ENCODE measurements around the gene PITPNB.

The PITPNB gene

GRCh38 chr22:27919222-27919941 is at the start of gene PITPNB:
TSS of gene PITPNB (minus strand) at chr22:27919256. CDS start at chr22:27919191, 65 bp downstream.
- peak; percentile 99 for DNase-seq

DNA sequence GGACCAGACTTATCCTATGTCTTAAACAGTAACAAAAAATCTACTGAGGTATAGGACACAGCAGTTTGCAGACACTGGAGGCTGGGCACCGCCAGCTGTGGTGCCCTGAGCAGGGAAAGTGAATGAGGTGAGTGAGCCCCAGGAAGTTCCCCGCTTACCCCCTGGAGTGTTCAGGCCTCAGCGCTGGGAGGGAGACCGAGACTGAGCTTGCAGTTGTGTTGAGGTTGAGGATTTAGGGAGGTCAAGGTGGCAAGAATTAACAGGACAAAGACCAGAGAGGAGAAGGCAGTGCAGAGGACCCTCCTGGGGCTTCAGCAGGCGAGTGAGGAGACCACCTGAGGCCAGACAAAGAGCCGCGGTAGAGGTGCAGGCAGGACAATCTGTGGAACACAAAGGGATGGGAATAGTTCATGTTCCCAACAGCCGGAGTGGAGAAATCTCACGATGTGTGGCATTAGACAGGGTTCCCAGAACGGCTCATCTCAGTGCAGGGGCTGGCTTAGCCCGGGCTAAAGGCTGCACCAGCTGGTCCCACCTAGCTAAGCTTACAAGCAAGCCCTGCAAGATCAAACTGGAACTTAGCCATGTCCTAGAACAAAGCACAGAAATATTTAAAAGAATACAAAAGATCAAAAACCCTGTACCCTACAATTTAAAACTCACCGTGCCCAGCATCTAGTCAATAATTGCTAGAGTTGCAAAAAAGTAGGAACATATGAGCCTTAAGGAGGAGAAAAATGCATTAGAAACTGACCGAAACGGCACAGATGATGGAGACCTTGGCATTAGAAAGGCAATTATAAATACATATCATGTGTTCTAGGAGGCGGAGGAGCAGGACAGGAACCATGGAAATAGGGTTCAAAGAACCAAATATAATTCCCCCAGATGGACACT is 47.4 kb upstream of the PITPNB start:
- no peak for DNase-seq

GRCh38 chr22:27962268-27963044 is 43.4 kb upstream of the PITPNB start:
- DNase-seq: no peak

- DNase-seq: no peak
Measured at GRCh38 chr22:27961680-27962079, 42.6 kb upstream of the PITPNB start.

- no peak for DNase-seq
Measured at GRCh38 chr22:27961182-27961581, 42.1 kb upstream of the PITPNB start.

DNA sequence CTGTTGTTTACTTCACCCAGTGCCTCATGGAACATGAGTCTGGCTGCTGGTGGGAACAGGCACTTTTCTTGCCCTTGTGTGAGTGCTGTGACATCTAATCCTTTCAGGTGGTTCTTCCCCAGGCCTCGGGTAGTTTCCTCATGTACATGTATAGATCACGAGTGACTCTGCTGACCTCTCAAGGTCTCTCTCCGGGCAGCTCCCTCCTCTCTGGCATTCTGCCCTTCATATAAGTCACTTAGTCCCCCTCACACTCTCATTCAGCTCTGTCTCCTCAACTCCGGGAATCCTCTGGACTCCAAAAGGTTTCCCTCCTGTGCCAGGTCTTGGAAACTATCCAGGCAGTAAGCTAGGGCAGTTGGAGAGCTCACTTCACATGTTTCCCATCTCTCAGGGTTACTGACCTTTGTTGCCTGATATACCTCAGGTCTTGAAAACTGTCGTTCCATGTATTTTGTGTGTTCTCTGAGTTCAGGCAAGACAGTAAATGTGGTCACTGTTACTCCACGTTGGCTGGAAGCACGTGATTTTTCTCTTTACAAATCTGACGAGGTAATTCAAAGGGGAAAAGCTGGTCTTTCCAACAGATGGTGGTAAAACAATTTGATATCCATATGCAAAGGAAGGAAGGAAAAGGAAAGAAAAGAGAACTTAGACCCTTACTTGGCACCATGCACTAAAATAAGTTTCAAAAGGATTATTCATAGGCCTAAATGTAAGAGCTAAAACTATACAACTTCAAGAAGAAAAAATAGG is 40.5 kb upstream of the PITPNB start:
- no peak for DNase-seq

GRCh38 chr22:27952779-27953178 is 33.7 kb upstream of the PITPNB start:
- no peak for DNase-seq

DNA sequence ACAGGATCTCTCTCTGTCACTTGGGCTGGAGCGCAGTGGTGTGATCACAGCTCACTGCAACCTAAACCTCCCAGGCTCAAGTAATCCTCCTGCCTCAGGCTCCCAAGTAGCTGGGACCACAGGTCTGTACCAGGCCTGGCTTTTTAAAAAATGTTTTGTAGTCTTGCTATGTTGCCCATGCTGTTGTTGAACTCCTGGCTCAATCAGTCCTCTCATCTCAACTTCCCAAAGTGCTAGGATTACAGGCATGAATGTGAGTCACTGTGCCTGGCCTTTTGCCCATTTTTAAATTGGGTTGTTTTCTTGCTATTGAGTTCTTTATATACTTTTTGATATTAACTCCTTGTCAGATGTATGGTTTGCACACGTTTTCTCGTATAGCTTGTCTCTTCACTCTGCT is 33.0 kb upstream of the PITPNB start:
- DNase-seq: no peak

GRCh38 chr22:27949421-27949820 is 30.4 kb upstream of the PITPNB start:
- no peak for DNase-seq

GRCh38 chr22:27948569-27948968 is 29.5 kb upstream of the PITPNB start:
- no peak for DNase-seq

GRCh38 chr22:27947448-27947847 is 28.4 kb upstream of the PITPNB start:
- DNase-seq: no peak

DNA sequence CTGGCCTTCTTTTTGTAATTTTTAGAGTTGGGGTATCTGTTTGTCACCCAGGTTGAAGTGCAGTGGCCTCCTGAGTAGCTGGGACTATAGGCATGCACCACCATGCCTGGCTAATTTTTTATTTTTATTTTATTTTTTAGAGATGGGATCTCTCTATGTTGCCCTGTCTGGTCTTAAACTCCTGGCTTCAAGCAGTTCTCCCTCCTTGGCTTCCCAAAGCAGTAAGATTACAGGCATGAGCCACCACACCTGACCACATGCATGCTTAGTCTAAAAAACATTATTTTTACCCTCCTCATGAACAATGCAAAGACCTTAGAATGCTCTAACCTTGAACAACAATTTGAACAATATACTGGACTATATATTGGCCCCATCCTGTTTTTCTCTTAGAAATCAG is 22.1 kb upstream of the PITPNB start:
- no peak for DNase-seq

- DNase-seq: no peak
Measured at GRCh38 chr22:27937453-27937852, 18.4 kb upstream of the PITPNB start.

- DNase-seq: no peak
Measured at GRCh38 chr22:27935897-27936296, 16.8 kb upstream of the PITPNB start.

DNA sequence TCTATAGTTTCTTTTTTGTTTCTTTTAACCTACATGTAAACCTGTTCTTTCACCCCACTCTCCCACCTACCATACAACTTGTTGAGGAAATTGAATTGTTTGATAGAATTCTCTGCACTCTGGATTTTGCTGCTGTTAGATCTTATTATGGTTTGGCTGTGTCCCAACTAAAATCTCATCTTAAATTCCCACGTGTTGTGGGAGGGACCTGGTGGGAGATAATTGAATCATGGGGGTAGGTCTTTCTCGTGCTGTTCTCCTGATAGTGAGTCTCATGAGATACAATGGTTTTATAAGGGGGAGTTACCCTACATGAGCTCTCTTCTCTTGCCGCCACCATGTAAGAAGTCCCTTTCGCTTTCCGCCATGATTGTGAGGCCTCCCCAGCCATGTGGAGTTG is 15.0 kb upstream of the PITPNB start:
- no peak for DNase-seq

DNA sequence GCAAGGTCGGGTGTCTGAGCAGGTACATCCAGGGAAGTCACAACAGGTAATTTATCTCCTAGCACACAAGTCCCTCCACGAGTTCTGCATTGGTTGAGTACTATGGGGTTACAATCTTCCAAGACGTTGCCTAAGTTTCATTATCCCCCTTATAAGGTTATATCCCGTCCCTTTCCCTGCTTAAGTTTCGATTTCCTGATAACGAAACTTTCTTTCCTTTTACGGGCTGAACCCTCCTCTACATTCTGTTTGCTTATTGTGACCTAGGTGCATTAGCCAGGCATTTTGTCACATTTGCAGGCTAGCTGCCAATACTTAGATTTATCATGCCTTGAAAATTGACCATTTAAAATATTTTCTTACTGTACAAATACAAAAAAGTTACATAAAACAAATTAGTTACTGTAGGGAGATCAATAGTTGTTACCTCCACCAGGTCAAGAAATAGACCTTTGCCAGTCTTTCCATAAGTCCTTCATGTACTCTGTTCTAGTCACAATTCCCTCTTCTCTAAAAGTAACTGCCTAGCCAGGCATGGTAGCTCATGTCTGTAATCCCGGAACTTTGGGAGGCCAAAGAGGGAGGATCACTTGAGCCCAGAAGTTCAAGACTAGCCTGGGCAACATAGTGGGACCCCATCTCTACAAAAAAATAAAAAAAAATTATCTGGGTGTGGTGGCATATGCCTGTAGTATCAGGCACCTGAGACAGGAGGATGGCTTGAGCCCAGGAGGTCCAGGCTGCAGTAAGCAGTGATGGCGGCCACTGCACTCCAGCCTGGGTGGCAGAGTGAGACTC is 14.3 kb upstream of the PITPNB start:
- DNase-seq: no peak

- DNase-seq: no peak
Measured at GRCh38 chr22:27930331-27931060, 11.4 kb upstream of the PITPNB start.

GRCh38 chr22:27927608-27928007 is 8.6 kb upstream of the PITPNB start:
- DNase-seq: no peak

DNA sequence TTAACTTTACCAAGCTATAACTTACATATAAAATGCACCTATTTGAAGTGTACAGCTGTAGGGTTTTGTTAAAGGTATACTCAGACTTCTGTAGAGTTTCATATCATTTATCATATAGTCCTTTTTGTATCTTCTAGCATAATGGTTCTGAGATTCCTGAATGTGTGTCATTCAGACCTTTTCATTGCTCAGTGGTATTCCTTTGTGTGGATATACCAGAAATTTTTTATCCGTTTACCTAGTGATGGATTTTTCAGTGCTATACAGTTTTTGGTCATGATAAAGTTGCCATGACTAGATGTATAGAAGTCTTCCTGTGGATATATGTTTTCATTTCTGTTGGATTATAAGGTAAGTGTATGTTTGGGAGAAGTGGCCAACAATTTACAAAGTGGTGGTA is 6.3 kb upstream of the PITPNB start:
- no peak for DNase-seq

GRCh38 chr22:27919942-27920755 is 1.1 kb upstream of the PITPNB start:
- no peak for DNase-seq

Measured in CD4-positive, alpha-beta T cell treated with Interleukin-17A for 4 hours (primary cell).